ENCODE measurements around the gene ERBIN.
"Not testable (repeated sequence)": the region's sequence is repeated elsewhere in the genome, so short reads cannot be mapped to it uniquely, and the experiment has no call there.

Gene ERBIN

DNA sequence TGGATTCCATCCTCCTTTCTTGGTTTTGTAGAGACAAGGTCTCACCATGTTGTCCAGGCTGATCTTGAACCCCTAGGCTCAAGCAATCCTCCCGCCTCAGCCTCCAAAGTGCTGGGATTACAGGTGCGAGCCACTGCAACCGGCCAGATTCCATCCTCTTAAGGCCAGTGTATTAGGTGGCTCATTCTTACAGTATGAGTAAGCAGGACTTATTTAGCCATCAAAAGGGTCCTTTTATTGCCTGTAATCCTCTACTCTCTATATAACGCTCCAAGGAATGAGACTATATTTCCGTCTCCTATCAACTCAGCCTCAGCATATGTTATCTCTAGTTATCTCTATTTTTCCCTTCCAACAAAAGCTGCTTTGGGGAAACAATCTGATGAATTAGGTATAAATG, 3.0 kb upstream of the ERBIN start:
- no peak for DNase-seq

- DNase-seq, result no peak
Observed at GRCh38 chr5:65924366-65925043, 1.9 kb upstream of the ERBIN start.

GRCh38 chr5:65925044-65925600, 1.3 kb upstream of the ERBIN start:
- no peak for DNase-seq

DNA sequence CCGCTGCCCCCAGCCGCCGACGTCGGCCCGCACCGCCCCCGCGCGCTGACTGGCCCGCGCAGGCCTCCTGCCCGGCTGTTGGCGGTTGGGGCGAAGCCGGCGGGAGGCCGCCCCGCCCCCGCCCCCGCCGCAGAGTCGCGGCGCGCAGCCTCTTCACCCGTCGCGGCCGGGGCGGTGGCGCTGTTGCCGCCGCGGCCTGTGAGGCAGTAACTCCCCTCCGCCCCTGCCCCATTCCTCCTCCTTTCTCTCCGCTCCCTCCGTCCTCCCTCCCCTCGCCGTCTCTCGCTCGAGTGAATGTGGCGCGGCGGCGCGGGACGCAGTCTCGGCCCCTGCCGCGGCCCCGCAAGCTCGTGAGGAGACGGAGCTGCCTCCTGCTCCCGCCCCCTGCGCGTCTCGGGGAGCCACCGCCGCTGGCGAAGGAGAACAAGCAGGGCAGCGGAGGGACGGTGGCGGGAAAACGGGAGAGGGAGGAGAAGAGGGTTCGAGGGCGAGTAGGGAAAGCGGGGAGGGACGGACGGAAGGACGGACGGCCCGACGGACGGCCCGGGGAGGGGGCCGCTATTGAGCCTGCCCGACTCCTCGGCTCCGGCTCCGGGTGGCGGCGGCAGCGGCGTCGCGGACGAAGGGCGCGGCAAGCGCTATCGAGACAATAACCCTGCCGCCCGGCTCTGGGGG, 637 bp upstream of the ERBIN start:
- peak; percentile 83 for DNase-seq

- DNase-seq, result no peak
Observed at GRCh38 chr5:65926893-65927292, 518 bp downstream of the ERBIN start.

DNA sequence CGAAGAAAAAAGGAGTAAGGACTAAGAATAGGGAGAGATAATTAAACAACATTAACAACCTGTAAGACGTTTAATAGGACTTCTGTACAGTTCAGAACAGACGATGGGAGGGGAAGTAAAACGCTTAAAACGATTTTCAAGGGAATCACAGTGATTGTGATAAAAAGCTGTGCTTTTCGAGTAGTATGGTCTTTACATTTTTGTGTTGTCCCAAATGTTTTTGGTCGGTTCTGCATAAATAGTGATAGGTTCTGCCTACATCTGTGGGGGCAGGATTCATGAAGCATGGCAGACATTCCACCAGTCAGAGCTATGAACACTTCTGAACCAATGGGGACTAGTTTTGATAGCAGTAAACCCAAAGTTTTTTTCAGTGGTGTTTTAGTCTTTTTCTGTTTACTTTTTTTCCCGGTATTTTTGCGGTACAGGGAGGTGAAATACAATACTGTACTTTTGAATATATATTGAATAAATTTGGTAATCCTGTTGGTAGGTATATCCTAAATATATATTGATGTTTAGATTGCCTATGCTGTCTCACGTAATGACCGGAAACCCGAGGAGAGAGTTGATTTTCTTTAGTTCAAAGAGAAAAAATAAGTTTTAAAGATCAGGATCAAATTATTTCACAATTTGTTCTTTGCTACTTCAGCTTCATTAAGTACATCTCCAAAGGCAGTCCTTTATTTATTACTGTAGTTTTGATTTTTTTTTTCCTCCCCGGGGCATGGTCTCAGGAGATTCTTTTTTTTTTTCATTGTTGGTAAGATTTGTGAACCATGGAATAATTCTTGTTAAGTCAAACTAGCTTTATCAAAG, 1.3 kb downstream of the ERBIN start:
- DNase-seq, result no peak

DNA sequence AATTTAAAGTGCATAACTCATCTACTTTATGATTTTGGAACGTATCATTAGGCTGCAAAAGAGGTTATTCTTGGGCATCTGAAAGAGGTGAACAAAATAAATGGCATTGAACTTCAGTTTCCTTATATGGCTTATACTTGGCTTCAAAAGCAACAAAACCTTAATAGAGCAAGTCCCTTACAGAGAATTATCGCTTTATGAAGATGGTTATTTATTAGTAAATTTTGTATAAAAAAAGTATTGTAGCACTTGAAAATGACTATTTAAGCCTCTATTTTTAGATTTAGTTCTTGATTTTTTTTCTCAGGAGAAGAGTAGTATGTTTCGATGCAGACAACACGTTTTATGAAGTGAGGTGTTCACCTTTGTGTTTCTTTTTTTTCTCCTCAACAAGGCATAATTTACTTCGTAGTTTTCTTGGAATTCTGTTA, 2.0 kb downstream of the ERBIN start:
- no peak for DNase-seq

- no peak for DNase-seq
Observed at GRCh38 chr5:65928860-65929259, 2.5 kb downstream of the ERBIN start.

GRCh38 chr5:65932676-65933075, 6.3 kb downstream of the ERBIN start:
- no peak for DNase-seq

DNA sequence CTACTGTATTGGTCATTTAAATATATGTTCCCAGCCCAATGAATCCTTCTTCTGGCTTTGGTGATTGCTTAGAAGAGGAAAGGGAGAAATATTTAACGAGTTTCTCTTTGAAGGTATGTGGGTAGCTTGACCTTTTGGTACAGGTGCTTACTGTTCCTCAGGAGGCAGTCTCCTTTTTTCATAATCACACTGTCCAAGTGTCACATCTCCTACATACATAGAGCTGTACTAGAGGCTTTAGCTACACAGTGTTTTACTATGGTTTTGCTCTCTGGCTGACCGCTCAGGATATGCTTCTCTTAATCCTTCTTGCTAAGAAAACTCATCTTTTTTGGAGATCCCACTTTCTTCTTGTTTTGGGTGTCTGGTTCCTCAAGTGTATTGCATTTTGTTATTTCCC, 6.9 kb downstream of the ERBIN start:
- no peak for DNase-seq

DNA sequence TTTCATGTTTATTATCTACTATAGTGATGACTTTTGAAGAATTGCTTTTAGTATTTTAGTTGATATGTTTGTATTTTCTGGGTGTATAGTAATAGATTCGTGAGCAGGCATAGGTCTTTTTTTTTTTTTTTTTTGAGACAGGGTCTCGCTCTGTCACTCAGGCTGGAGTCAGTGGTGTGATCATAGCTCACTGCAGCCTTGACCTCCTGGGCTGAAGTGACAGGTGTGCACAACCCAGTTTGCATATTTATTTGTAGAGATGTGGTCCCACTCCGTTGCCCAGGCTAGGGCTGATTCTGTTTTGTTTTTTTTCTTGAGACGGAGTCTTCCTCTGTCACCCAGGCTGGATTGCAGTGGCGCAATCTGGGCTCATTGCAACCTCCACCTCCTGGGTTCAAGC, 11.9 kb downstream of the ERBIN start:
- DNase-seq, result no peak

DNA sequence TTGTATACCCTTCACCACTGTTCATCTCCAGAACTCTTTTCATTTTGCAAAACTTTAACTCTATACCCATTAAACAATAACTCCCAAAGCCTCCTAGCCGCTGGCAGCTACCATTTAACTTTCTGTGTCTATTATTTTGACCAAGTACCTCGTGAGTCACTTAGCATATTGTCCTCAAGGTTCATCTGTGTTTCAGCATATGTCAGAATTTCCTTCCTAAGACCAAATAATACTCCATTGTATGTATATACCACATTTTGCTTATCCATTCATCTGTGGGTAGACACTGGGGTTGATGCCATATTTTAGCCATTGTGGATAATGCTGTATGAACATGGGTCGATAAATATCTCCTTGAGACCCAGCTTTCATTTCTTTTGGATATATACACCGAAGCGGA, 17.4 kb downstream of the ERBIN start:
- no peak for DNase-seq

DNA sequence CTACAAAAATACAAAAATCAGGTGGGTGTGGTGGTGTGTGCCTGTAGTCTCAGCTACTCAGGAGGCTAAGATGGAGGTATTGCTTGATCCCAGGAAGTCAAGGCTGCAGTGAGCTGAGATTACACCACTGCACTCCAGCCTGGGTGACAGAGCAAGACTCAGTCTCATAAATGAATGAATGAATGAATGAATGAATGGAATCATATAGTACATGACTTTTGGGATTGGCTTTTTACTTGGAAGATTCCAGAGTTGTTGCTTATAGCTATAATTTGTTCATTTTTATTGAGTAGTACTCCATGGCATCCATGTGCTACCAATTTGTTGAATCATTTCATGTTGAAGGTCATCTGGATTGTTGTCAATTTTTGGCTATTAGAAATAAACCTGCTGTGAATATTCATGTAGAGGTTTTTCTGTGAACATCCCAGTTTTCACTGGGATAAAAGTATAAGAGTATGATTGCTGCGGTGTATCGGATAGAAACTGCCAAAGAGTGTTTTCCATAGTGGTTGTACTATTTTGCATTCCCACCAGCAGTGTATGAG, 19.9 kb downstream of the ERBIN start:
- no peak for DNase-seq

- no peak for DNase-seq
Observed at GRCh38 chr5:65948115-65948747, 21.9 kb downstream of the ERBIN start.

GRCh38 chr5:65951330-65951729, 25.0 kb downstream of the ERBIN start:
- DNase-seq, result no peak

DNA sequence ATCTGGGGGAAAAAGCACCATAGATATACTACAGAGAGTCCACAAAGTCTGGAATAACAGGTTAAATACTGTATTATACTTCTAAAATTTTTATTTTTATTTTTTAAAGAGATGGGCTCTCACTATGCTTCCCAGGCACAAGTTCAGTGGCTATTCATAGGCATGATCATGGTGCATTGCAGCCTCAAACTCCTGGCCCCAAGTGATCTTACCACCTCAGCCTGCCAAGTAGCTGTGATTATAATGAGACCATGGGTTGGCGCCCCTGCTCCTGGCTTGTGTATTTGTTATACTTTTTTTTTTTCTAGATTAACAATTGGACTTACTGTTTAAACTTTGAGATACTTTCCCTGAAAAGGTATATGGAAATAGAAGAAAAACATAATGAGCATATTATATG, 25.9 kb downstream of the ERBIN start:
- no peak for DNase-seq

DNA sequence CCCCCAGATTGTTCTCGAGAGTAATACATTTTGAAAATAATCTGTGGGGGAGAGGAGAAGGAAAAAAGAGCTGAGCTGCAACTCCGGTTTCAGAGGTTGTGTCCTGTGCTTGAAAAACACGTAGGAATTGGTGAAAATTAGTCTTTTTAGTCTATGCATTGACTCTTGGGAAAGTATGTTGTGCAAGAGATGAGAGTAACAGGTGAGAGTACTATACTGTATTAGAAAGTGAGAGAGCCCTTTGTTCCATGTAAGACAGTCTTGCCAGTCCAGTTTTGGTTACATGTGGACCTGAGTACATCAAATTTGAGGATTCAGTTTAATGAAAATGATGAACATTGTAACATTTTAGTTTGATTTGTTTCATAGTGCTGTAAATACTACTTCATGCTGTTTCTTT, 27.8 kb downstream of the ERBIN start:
- DNase-seq, result no peak

DNA sequence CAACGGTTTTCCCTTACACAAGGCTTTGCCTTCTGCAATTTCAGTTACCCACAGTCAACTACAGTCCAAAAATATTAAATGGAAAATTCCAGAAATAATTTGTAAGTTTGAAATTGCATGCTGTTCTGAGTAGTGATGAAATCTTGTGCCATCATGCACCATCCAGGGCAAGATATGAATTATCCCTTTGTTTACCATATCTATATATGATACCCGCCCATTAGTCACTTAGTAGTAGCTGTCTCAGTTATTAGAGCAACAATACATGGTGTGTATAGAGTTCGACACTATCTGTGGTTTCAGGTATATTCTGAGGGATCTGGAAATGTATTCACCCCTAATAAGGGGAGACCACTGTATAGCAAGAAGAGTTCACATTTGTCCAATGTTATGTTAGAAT, 29.4 kb downstream of the ERBIN start:
- DNase-seq, result no peak

GRCh38 chr5:65957703-65958102, 31.3 kb downstream of the ERBIN start:
- not testable (repeated sequence) for DNase-seq

DNA sequence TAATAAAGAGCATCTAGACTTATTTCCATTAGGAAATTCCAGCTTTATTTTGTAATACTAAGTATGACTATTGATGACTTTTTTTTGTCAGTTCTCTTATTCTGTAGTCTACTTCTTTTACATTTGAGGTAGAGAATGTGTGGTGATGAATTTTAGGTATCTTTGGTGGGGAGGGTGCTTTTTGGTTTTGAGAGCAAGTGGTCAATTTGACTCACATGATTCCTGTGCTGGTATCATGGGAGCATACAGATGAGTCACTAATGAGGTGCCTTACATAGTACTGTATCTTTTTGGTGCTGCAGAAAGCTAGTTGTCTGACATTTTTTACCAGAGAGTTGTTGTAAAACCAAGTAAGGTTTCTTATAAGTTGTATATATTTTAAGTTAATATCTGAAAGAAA, 35.3 kb downstream of the ERBIN start:
- no peak for DNase-seq

DNA sequence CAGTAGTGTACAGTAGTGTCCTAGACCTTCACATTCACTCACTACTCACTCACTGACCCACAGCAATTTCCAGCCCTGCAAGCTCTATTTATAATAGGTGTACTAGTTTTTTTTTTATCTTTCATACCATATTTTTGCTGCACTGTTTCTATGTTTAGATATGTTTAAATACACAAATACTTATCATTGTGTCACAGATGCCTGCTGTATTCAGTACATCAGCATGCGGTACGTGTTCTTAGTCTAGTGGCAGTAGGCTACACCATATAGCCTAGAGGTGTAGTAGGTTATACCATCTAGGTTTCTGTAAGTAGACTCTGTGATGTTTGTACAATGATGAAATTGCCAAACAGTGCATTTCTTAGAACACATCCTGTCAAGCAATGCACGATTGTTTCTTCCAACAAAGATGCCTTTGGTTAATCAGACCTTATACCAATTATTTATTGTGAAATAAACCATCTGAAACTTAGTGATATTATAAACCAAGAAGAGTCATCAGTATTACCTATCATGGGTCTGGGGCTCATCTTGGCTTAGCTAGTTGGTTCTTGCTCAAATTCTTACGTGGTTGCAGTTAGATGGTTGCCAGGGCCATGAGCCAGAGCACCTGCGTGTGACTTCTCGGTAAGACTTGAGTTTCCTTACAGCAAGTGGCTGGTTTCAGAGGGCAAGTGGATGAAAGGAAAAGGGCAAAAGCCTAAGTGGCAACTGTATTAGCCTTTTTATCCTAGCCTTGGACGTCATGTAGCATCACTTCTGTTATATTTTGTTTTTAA, 41.1 kb downstream of the ERBIN start:
- DNase-seq, result no peak

Data from activated CD8-positive, alpha-beta memory T cell treated with anti-CD3 and anti-CD28 coated beads, Interleukin-2, amount 50 U/mL, for 48 hours (primary cell).